GM19452 (cell line): Measurements from ENCODE around the gene TUB.

ENCODE experiments used
- ATAC-seq: cut with Tn5 transposase; IDR thresholded peaks from one replicate; pipeline ENCODE4 v1.9.1; 2021; ENCODE audit not compliant: unreplicated experiment

The TUB gene

DNA sequence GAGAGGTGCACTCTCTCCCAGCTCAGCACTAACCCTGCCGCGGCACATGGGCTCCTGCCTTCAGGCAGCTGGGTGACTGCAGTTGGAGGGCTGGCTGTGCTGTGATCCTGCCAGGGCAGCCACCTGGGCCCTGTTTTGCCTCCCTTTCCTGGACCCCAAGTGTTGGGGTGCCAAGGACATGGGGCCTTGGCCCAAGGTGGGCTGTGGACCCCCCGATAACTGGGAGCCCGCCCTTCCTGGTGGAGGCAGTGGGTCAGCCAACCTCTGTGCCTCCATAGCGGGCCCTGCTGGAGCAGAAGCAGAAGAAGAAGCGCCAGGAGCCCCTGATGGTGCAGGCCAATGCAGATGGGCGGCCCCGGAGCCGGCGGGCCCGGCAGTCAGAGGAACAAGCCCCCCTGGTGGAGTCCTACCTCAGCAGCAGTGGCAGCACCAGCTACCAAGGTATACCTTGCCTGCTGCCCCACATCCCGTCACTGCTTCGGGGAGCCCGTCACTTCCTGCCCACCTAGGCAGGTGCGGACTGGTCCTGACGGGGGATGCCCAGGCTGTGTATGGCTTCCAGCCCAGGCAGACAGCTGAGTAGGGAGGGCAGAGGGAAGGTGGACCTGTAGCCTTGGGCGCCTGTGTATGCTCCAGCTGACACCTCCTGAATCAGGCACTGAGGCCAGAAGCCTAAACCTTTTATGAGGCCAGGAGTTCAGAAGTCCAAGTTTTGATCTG is 8.9 kb downstream of the TUB start:
- ATAC-seq: no peak

- ATAC-seq: no peak
Observed at GRCh38 chr11:8090756-8091155, 9.7 kb downstream of the TUB start.

DNA sequence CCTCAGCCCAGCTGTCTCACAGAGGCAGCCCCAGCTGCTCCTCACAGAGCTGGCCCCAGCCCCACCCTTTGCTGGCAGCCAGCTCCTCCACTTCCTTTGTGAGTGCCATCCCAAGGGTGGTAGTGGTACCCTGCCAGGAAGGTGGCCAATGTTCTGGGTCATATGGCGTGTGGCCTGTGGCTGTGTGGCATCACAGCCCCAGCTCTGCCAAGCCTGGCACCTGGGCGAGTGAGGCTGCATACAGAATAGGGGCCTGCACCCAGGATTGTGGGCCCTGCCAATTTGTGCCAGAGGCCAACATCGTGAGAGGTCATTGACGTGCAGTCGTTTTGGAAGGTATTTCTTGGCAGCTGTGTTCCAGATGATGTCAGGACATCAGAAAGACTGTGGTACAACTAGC is 10.7 kb downstream of the TUB start:
- no peak for ATAC-seq

GRCh38 chr11:8092587-8093424 is 11.8 kb downstream of the TUB start:
- ATAC-seq: peak; percentile 74

- no peak for ATAC-seq
Observed at GRCh38 chr11:8093931-8094575, 13.0 kb downstream of the TUB start.

GRCh38 chr11:8094656-8095055 is 13.6 kb downstream of the TUB start:
- no peak for ATAC-seq

DNA sequence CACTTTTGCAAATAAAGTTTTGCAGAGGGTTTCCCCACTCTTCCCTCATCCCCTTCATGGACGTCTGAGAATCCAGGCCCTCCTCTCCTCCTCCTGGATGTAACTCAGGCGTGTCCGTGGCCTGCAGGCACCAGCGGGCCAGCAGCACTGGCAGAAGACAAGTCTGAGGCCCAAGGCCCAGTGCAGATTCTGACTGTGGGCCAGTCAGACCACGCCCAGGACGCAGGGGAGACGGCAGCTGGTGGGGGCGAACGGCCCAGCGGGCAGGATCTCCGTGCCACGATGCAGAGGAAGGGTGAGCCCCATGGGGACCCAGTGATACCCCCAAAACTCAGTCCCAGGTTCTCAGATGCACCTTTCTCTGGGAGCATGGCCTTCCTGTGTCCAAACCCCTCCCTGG is 14.4 kb downstream of the TUB start:
- no peak for ATAC-seq

DNA sequence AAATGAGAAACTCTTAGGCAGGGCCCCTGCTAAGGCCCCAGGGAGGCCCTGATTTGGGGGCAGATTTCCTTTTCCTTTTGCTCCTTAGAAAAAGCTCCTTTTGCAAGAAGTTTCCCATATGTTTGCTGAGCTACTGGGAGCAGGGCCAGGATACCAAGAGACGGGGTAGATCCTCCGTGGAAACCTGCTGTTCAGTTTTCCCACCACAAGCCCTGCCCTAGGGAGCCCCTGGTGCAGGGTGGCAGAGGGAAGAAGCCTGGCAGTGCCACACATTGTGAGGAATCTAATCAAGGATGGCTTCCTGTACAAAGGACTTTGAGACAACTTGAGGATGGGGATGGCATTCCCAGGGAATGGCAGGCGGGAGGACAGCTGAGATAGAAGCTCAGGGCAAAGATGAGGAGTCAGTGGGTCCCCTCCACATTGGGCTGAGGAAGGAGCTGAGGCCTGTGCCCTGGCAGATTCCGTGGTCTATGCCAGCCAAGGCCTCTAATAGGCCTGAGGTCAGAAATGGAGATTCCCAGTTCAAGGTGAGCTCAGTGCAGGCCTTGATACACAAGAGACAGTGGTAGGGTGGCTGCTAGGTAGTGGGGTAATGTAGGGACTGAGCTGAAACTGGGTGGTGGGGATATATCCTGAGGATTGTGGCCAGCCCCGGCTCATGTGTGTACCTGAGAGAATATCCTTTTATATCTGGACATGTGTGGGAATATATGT is 15.0 kb downstream of the TUB start:
- no peak for ATAC-seq

DNA sequence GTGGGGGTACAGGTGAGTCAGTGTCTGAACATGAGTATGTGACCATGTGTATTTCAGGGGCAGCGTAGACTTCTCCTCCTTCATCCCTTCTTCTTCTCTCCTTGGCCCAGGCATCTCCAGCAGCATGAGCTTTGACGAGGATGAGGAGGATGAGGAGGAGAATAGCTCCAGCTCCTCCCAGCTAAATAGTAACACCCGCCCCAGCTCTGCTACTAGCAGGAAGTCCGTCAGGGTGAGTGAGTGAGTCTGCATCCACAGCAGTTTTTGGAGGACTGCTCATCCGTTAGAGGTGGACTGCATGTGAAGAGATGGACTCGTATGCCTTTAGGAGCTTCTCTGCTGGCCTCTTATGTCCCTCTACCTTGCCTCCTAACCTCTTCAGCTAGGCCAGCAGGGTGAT is 15.6 kb downstream of the TUB start:
- ATAC-seq: no peak

DNA sequence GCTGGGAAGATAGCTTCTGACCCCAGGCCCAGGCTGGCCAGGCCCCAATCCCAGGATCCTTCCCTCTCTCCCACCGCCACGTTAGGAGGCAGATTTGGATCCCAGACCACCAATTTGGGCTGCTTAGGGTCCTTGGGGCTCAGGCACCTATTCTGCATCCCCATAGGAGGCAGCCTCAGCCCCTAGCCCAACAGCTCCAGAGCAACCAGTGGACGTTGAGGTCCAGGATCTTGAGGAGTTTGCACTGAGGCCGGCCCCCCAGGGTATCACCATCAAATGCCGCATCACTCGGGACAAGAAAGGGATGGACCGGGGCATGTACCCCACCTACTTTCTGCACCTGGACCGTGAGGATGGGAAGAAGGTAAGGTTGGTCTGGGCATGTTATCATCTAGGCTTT is 16.1 kb downstream of the TUB start:
- no peak for ATAC-seq

GRCh38 chr11:8097468-8097867 is 16.5 kb downstream of the TUB start:
- ATAC-seq: no peak

GRCh38 chr11:8097926-8098325 is 16.9 kb downstream of the TUB start:
- ATAC-seq: no peak

DNA sequence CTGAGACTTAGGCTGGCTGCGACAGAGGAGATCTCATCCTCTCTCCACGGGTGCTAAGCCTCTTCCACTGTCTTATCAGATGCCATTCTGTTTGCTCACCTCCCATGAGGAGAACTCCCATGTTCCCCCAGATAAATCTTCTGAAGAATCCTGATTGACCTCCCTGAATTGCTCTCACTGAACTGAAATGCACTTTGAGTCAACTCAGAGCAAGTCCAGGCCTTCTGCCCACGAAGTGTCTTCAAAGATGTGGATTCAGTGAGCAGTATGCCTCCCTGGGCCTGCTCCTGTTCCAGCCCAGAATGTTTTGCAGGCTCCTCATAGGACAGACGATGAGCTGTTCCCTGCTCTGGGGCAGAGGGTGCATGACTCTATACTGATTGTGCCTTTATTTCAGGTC is 17.4 kb downstream of the TUB start:
- ATAC-seq: no peak

GRCh38 chr11:8098879-8099278 is 17.9 kb downstream of the TUB start:
- no peak for ATAC-seq

DNA sequence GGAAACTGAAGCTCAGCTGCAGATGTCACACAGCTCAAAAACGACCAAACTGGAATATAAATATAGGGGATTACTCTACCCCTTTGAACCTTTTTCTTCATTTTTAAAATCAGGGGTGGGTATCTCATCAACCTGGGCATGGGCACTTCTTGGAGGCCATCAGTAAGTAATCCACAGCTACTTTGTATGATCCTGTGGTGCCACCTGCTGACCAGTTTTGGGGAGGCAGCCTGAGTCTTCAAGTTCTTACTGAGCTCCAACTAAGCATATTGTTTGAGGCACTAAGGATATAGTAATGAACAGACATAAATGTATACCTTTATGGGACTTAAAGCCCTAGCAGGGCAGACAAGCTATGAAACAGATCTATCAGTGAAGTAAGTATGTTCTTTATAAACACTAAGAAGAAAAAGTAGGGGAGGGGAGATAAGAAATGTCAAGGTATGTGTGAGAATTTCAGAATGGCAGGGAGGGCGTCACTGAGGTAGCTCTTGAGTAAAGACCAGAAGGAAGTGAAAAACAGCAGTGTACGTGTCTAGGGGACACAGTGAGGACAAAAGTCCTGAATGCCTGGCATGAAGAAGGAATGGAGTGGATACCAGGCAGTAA is 18.4 kb downstream of the TUB start:
- ATAC-seq: peak; percentile 68

- no peak for ATAC-seq
Observed at GRCh38 chr11:8100158-8100557, 19.1 kb downstream of the TUB start.

DNA sequence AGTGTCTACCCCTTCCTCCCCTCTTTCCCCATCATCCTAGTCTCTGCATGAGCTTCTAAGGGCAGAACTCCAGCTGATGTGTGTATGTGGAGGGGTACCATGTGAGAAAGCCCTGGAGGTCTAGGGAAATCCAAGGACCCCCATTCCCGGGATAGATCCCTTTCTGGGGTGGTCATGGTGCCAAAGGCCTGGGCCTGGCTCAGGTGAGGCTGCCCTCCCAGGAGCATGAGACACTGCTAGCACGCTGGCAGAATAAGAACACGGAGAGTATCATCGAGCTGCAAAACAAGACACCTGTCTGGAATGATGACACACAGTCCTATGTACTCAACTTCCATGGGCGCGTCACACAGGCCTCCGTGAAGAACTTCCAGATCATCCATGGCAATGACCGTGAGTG is 19.6 kb downstream of the TUB start:
- no peak for ATAC-seq

GRCh38 chr11:8101421-8101820 is 20.4 kb downstream of the TUB start:
- ATAC-seq: no peak

DNA sequence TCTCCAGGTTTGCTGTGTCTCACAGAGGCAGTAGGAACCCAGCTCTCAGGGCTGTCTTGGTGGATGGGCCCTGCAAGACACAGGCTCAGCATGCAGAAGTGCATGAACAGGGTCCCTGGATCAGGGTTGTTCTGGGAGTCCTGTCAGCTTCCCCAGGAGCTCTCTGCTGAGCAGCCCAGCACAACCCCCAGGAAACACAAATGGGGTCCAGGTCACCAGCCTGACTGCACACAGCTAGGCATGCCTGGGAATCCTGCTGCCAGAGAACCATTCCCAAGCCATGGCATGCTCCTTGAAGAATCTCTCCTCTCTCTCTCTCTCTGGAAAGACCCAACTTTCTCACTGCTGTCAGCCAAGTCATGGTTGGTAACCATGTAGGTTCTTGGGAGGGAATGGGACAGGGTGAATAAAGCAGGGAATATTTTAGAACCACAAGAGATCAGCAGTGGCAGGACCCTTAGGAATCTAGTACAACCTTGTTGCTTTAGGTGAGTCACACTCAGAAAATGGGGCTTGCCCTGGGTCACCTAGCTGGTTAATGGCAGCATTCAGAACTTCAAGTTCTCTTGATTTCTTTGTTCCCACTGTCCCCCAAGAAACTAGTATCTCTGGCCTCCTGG is 21.4 kb downstream of the TUB start:
- ATAC-seq: no peak

GRCh38 chr11:8102965-8103364 is 22.0 kb downstream of the TUB start:
- ATAC-seq: no peak

DNA sequence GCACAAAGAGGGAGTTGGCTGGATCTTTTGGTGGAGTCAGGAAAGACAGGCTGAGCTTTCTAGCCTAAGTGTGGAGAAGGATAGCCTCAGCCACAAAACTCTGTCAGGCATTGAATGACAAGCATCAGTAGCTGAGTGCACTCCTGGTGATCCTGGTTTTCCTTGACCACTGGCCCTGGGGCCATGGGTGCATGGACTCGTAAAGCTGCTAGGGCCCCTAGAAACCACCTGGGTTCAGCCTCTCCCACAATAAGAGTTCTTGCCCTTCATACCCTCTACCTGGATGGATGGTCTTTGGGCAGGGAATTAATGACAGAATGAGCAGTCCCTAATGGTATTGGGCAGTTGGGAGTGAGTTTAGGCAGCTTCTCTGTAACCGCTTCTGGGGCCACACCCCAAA is 22.9 kb downstream of the TUB start:
- no peak for ATAC-seq
